NCI-H2171 treated with DMSO at 0.1 percent for 48 hours (cell line): ENCODE measurements around the gene SASH1.
A peak's percentile ranks its signal among the peaks of the same experiment; 100 is the strongest.
"Not testable (repeated sequence)": the region's sequence is repeated elsewhere in the genome, so short reads cannot be mapped to it uniquely, and the experiment has no call there.

Experiments used
- DNase-seq: peaks from one replicate; lab custom pipeline; 2025; lab: John Stamatoyannopoulos, UW

The SASH1 gene

GRCh38 chr6:148367411-148368024 is 24.9 kb downstream of the SASH1 start:
- peak; percentile 59 for DNase-seq

- no peak for DNase-seq
Measured at GRCh38 chr6:148370176-148370575, 27.5 kb downstream of the SASH1 start.

DNA sequence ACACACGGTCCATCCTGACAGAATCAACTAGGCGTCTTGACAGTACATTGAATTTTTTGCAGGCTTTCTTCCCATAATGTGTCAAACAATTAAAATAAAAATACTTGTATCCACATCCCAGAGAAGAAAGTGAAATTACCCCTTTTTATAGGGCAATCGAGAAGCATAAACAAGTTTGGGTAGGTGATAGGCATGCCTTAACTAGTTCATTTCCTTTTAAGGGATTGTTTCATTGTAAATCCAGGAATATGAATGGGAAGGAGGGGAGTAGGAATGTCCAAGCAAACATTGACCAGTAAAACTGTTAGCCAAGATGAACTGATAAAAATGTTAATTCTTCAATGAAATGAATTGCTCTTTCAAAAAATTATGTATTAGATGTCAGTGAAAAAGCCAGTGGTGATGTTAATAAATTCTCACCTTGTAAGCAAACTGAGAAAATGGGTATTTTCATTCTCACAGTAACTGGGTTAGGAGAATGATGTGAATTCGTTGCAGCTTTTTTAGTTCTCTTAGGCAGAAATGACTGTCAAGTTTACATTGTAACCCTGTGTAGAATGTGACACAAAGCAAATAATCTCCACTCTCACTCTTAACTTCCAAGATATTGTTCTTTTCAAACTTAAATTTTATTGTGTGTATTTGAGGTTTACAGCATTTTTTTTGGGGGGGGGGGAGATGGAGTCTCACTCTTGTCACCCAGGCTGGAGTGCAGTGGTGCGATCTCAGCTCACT is 31.6 kb downstream of the SASH1 start:
- no peak for DNase-seq

DNA sequence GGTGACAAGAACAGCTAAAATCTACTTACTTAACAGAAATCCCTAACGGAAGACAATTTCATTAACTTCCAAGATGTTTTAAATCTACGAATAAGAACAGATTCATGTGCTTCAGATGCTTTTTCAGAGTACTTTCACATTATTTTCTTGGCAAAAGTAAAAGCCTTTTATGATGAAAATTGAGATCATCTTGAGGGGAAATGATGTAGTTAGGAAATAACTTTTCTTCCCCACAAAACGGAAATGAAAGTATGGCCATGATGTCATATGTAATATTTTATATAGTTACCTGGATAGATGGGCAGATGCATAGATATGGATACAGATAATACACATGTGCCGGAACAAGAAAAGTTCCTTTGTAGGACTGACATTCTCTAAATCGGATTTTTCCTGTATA is 32.8 kb downstream of the SASH1 start:
- DNase-seq: no peak

- DNase-seq: peak; percentile 7
Measured at GRCh38 chr6:148379481-148379880, 36.8 kb downstream of the SASH1 start.

DNA sequence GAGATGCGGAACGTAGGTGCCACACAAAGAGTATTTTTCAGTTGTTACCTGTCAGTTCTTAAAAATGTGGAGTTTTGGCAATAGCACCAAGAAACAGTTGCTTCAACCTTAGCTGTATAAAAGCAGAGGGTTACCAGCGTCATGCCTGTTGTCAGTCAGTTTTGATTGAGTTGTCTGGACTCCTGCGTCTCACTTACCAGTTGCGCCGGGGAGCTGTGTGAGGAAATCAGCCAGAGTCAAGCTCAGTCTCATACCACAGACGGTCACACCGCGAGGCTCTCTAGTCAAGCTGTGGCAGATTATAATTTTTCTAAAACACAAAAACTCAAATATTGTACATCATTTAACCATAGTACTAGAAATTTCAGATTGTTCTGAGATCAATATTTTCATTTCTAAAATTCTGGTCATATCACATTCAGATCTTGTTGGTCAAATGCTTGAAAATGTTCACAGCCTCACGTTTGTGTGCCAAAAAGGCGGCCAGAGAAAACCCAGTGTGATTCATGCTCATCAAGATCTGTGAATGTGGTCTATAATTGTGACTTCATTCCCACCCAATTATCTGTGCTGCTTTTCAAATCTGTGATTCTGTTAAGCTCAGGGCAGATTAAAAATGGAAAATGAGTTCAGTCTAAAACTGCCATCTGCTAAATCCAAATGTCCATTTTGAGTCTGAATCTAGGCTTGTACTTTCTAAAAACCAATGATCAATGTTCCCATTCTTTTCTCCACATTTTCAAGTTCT is 37.5 kb downstream of the SASH1 start:
- DNase-seq: no peak

- not testable (repeated sequence) for DNase-seq
Measured at GRCh38 chr6:148382051-148382450, 39.4 kb downstream of the SASH1 start.

DNA sequence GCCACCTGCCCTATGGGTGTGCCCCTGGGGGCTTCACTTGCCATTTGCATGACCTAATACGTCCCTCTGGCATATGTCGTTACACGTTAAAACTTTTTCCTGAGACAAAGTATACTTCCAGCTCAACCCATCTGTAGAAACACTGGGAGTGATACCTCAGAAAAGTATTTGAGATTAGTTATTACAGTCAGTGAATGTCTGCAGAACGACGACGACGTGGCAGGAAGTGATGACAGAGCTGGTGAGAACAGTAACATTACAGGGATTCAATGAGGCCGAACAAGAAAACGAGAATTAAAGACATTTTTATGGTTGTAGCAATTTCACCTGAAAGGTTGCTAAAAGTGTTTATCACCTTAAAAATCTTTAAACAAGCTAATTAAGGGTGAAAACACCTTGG is 40.2 kb downstream of the SASH1 start:
- DNase-seq: no peak

- no peak for DNase-seq
Measured at GRCh38 chr6:148383658-148384368, 41.2 kb downstream of the SASH1 start.

DNA sequence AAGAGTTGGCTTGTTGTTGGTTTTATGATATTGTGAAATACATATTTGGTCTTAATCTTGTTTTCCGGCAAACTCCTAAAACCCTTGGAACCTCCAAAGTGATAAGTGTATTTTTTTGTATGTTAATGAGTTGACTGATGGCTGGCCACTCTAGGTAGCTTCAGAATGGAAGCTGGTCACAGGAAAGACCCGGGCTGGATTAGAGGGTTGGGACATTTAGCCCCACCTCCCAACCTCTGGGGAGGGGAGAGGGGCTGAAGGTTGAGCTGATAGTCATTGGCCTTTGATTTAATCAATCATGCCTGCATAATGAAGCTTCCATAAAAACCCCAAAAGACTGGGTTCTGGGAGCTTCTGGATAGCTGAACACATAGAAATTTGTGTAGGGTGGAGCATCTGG is 42.7 kb downstream of the SASH1 start:
- no peak for DNase-seq

DNA sequence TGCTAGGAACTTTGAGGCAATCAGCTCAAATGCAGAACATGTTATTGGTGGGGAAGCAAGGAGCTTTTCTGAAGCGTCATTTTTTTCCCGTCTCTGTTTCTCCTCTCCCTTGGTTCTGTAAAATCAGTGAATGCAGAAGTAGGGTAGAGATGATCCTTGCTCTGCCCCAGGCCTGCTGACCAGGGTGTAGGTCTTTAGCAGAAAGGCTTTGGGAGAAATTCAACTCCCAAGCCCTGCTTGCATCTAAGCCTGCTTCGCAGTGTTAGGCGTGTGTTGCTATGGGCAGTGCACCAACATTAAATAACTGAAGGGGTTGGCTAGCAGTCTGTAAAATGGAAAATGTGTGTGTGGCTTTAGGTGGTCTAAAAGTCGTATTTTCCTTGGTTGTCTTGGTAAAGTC is 45.9 kb downstream of the SASH1 start:
- no peak for DNase-seq

- DNase-seq: no peak
Measured at GRCh38 chr6:148389086-148389485, 46.4 kb downstream of the SASH1 start.

GRCh38 chr6:148389917-148390316 is 47.3 kb downstream of the SASH1 start:
- DNase-seq: no peak

DNA sequence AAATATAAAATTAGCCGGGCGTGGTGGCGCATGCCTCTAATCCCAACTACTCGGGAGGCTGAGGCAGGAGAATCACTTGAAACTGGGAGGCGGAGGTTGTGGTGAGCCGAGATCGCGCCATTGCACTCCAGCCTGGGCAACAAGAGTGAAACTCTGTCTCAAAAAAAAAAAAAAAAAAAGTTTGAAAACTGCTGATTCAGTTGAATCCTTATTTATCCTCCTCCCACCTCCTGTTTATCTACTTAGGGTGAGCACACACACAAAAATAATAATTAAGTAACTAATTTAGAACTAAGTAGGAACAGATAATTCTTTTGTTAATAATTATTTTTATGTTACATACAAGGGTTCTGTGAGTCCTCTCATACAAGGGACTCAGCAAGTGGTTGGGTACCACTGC is 49.5 kb downstream of the SASH1 start:
- DNase-seq: not testable (repeated sequence)

- no peak for DNase-seq
Measured at GRCh38 chr6:148392671-148393070, 50.0 kb downstream of the SASH1 start.

GRCh38 chr6:148395583-148396101 is 53.0 kb downstream of the SASH1 start:
- DNase-seq: no peak

DNA sequence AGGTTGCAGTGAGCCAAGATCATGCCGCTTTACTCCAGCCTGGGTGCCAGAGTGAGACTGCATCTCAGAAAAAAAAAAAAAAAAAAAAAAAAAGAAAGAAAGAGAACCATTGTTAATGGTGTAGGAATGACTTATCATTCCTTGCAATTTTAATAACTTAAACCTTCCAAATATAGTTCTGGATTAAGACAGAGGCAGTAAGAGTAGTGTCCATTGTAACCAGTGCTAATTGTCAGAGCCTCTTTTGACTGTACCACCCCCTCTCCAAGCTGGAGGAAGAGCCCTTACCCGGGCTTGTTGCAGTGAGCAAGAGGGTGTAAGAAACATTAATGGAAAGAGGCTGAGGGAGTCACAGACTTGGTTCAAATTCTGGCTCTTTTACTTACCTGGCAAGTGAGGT is 53.8 kb downstream of the SASH1 start:
- no peak for DNase-seq

DNA sequence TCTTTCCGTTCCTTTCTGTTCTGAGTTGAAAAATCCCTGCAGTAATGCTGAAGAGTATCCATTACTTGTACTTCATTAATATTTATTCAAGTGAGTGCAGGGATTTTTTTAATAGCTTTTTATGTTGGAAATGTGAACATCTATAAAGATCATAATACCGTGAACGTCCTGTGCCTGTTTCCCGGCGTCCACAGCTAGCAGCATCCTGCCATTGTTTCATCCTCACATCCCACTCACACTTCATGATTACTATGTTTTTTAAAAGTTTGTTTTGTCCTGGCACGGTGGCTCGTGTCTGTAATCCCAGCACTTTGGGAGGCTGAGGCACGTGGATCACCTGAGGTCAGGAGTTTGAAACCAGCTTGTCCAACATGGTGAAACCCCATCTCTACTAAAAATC is 54.3 kb downstream of the SASH1 start:
- no peak for DNase-seq

DNA sequence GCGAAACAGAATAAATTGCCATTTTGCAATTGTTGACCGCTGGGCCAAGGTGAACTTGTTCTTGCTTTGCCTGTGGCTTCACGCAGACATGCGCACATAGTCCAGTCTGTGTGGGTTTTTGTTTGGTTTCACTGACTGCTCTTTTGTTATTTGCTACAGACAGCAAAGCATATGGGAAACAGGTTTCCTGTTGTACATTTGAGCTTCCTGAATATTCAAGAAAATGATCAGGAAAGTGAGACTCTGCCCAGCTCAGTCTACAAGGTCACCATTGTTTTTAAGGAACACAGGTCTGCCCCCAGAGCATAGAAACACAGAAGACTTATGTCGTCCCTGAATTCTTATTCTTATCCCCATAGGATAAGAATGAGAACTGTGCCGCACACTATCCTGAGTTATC is 55.6 kb downstream of the SASH1 start:
- DNase-seq: no peak

DNA sequence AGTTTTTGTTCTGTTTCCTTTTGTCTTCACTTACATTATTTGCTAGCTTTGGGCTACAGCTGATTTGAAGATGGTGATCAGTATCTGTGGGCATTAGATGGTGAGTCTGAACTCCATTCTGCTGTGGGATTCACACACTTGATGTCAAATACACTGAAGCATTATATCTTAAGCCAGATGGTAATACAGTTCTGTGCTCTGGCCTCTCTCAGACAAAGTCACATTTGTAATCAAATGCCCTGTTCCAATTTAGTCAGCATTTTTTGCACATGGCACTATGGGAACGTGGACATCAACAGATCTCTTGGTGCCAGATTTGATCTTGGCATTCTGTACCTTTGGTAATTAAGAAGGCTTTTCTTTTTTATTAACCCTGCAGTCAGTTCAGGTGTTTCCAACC is 56.0 kb downstream of the SASH1 start:
- DNase-seq: peak; percentile 32

- no peak for DNase-seq
Measured at GRCh38 chr6:148401571-148401970, 58.9 kb downstream of the SASH1 start.

GRCh38 chr6:148404456-148405054 is 61.9 kb downstream of the SASH1 start:
- no peak for DNase-seq
